BJ (cell line): ENCODE measurements around the gene LCN12. TPM values are rescaled to one million over a fixed set of nuclear protein-coding genes. Genes with fewer than 3 reads are reported as not detected.

Experiments
- CTCF ChIA-PET: fragments of 350-600 bp; formaldehyde crosslinking; extraction: SDS; loops from one replicate; lab custom pipeline; 2021; ENCODE audit warnings: antibody characterized with exemption, inconsistent platforms; lab: Yijun Ruan, JAX
- POLR2A ChIA-PET: fragments of 300-600 bp; sonication (Branson Sonifier 250); formaldehyde crosslinking; extraction: SDS; loops from one replicate; lab custom pipeline; 2021; ENCODE audit warnings: antibody characterized with exemption; lab: Charles Lee
- DNase-seq: peaks from one replicate; pipeline ENCODE4 v3.0.0-alpha.2; 2011; ENCODE audit warnings: low read depth
- H3K27me3 ChIP-seq: 2 replicates; pipeline ENCODE4 v1.6.0; 2011; ENCODE audit warnings: low read length; ENCODE audit not compliant: control insufficient read depth, insufficient read depth
- H3K36me3 ChIP-seq: 2 replicates; pipeline ENCODE4 v1.5.1; 2011; ENCODE audit warnings: low read length; ENCODE audit not compliant: control insufficient read depth, insufficient read depth
- H3K4me3 ChIP-seq: 2 replicates; pipeline ENCODE4 v1.5.1; 2011; ENCODE audit warnings: low read depth, mild to moderate bottlenecking, control low read depth, low read length
- CTCF ChIP-seq: IDR thresholded peaks from 2 replicates; pipeline ENCODE4 v1.5.1; 2011; ENCODE audit warnings: low read depth, mild to moderate bottlenecking, control low read depth, inconsistent platforms, low read length, moderate library complexity; ENCODE audit not compliant: insufficient read depth
- polyA minus RNA-seq: library from RNA; depleted of rRNA, polyadenylated mRNA; stranded (reverse); fragments of >200 nt; gene quantifications from 2 replicates; pipeline ENCODE4 v1.2.3, GENCODE V29; 2011; rRNA and poly(A)+ RNA removed
- polyA plus RNA-seq: library from polyadenylated mRNA; depleted of rRNA; stranded (reverse); fragments of >200 nt; gene quantifications from 2 replicates; pipeline ENCODE4 v1.2.3, GENCODE V29; 2011; rRNA removed

Gene LCN12, protein sequence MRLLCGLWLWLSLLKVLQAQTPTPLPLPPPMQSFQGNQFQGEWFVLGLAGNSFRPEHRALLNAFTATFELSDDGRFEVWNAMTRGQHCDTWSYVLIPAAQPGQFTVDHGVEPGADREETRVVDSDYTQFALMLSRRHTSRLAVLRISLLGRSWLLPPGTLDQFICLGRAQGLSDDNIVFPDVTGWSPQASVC
- 0.36 and 0.40 TPM in 2 replicates for polyA plus RNA-seq
- not detected in 2 replicates for polyA minus RNA-seq

GRCh38 chr9:136951541-136952320, at the start of gene LCN12:
Gene LCN12, plus strand, starts transcription at chr9:136952273. Its CDS starts 55 bp downstream, at chr9:136952328.
- Histone ChIP-seq H3K36me3 (no peaks in the 10 kb centered on the region), H3K4me3 (no peak within 1 kb of the TSS), H3K27me3 (no peaks in the 10 kb centered on the region)
- no peak for TF ChIP-seq CTCF
- DNase-seq, result no peak
- ChIA-PET POLR2A (no interaction called here), CTCF (interaction anchor here (0.9 to 1.3 kb wide), 4 partner anchors 36 to 84 kb away, joined by 3 read pairs; no protein-coding TSS in a partner anchor)

DNA sequence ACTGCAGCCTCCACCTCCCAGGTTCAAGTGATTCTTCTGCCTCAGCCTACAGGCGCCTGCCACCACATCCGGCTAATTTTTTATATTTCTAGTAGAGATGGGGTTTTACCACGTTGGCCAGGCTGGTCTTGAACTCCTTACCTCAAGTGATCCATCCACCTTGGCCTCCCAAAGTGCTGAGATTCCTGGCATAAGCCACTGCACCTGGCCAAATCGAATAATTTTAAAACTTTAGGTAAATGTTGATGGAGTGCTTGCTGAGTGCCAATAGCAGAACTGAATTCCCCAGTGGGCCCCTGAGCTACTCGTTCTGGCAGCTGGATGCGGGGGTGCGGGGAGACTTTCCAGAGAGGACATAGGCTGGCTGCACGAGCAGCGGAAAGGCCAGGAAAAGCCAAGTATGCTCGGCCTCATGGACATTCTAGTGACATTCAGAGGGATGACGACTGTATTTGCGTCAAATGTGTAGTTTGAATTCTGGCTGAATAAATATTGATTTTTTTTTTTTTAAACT, 49.0 kb upstream of the LCN12 start:
- no peak overlapping the region for H3K4me3 ChIP-seq
- peaks cover 9% of the 10 kb centered on the region for H3K36me3 ChIP-seq
- ChIA-PET POLR2A (no interaction called here), CTCF (no interaction called here)
- no peak for TF ChIP-seq CTCF
- DNase-seq, result no peak
- H3K27me3 ChIP-seq, result no peaks in the 10 kb centered on the region

- Histone ChIP-seq H3K4me3 (no peak overlapping the region), H3K27me3 (no peaks in the 10 kb centered on the region), H3K36me3 (peaks cover 9% of the 10 kb centered on the region)
- no peak for DNase-seq
- POLR2A ChIA-PET, result no interaction called here
- CTCF ChIA-PET, result no interaction called here
- no peak for TF ChIP-seq CTCF
Observed at GRCh38 chr9:136906266-136906665, 45.8 kb upstream of the LCN12 start.

DNA sequence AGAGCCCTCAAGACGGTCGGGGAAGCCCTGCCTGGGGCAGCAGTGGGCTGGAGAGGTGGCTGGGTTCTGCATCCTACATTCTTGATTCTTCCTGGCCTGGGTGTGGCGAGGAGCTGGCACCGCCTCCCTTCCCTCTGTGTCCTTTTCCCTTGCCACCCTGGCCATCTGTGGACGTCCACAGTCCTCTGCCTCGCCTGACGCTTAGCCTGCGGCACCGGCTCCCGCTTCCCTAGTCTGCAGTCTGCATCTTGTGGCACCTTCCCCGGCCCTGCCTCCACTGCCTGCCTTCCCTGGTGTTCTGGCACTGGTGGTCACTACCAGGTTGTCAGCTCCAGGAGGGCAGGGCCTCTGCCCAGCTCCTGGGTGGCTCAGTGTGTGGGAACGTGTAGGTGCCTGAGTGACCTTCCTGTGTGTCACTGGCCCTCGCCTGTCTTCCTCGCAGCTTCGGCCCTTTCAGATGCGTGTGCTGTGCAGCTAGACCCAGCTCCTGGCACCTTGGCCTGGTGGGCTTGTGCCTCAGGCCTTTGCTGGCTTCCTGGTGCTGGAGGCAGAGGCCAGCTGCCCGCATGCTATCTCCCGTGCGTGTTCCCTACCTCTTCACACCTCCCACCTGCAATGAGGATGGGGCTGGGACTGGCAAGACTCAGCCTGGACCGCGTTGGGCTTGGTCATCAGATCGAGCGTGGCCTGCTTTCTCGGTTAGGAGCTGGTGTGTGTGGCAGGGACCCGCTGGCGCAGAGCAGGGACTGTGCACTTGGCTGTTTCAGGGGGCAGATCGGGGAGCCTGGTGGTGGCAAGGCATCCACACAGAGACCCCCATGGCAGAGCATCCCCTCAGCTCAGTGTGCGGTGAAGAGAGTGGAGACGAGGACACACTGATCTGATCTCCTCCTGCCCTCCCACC, 44.8 kb upstream of the LCN12 start:
- Histone ChIP-seq H3K36me3 (peaks cover 9% of the 10 kb centered on the region), H3K27me3 (no peaks in the 10 kb centered on the region), H3K4me3 (no peak overlapping the region)
- CTCF ChIA-PET, result interaction anchor here (1.0 kb wide), 1 partner anchor 95 kb away, joined by 3 read pairs; no protein-coding TSS in a partner anchor
- DNase-seq, result no peak
- POLR2A ChIA-PET, result no interaction called here
- no peak for TF ChIP-seq CTCF
